Astrocyte (in vitro differentiated cells and primary cell): ENCODE results near the gene NRG2. TPM values are rescaled to one million over a fixed set of nuclear protein-coding genes. Genes with fewer than 3 reads are reported as not detected.

ENCODE experiments used
- DNase-seq: peaks from one replicate; pipeline ENCODE4 v3.0.0-alpha.2; 2010; ENCODE audit warnings: low read depth
- FAIRE-seq: peaks from 2 replicates; lab custom pipeline; 2011; peaks lifted over from hg19 to GRCh38; lab: Jason Lieb, UNC
- H2AFZ ChIP-seq: 2 replicates; pipeline ENCODE4 v1.6.0; 2012; ENCODE audit warnings: low read depth, low read length, inconsistent platforms
- H3K27ac ChIP-seq: 2 replicates; pipeline ENCODE4 v1.5.1; 2011; ENCODE audit warnings: low read depth, low read length, inconsistent platforms
- H3K27me3 ChIP-seq: 2 replicates; pipeline ENCODE4 v1.6.0; 2011; ENCODE audit warnings: low read length, inconsistent platforms; ENCODE audit not compliant: insufficient read depth
- H3K36me3 ChIP-seq: 2 replicates; pipeline ENCODE4 v1.5.1; 2011; ENCODE audit warnings: low read length, inconsistent platforms; ENCODE audit not compliant: insufficient read depth
- H3K4me1 ChIP-seq: 2 replicates; pipeline ENCODE4 v1.5.1; 2011; ENCODE audit warnings: low read length, inconsistent platforms; ENCODE audit not compliant: insufficient read depth
- H3K4me2 ChIP-seq: 2 replicates; pipeline ENCODE4 v1.6.0; 2012; ENCODE audit warnings: low read length, inconsistent platforms
- H3K4me3 ChIP-seq: 2 replicates; pipeline ENCODE4 v1.5.1; 2011; ENCODE audit warnings: low read depth, mild to moderate bottlenecking, low read length, inconsistent platforms; ENCODE audit not compliant: insufficient read depth
- H3K79me2 ChIP-seq: 2 replicates; pipeline ENCODE4 v1.6.0; 2012; ENCODE audit warnings: mild to moderate bottlenecking, low read length, inconsistent platforms; ENCODE audit not compliant: insufficient read depth
- H3K9ac ChIP-seq: 2 replicates; pipeline ENCODE4 v1.6.0; 2012; ENCODE audit warnings: mild to moderate bottlenecking, low read length, inconsistent platforms
- H3K9me3 ChIP-seq: 2 replicates; pipeline ENCODE4 v1.5.1; 2012; ENCODE audit warnings: low read depth, mild to moderate bottlenecking, low read length, inconsistent platforms; ENCODE audit not compliant: insufficient read depth
- H4K20me1 ChIP-seq: 2 replicates; pipeline ENCODE4 v1.6.0; 2012; ENCODE audit warnings: low read length, inconsistent platforms; ENCODE audit not compliant: insufficient read depth
- H3K27ac Mint-ChIP-seq: one replicate; pipeline ENCODE4 v1.8.0; 2021; ENCODE audit warnings: mild to moderate bottlenecking, mixed read lengths; ENCODE audit not compliant: unreplicated experiment
- H3K27me3 Mint-ChIP-seq: one replicate; pipeline ENCODE4 v1.8.0; 2021; ENCODE audit warnings: low read depth, mixed read lengths; ENCODE audit not compliant: unreplicated experiment
- H3K36me3 Mint-ChIP-seq: one replicate; pipeline ENCODE4 v1.8.0; 2021; ENCODE audit warnings: low read depth, mixed read lengths; ENCODE audit not compliant: unreplicated experiment
- H3K4me1 Mint-ChIP-seq: one replicate; pipeline ENCODE4 v1.8.0; 2021; ENCODE audit warnings: low read depth, mixed read lengths; ENCODE audit not compliant: unreplicated experiment
- H3K4me3 Mint-ChIP-seq: one replicate; pipeline ENCODE4 v1.8.0; 2021; ENCODE audit warnings: mild to moderate bottlenecking, moderate library complexity, mixed read lengths; ENCODE audit not compliant: unreplicated experiment
- H3K9me3 Mint-ChIP-seq: one replicate; pipeline ENCODE4 v1.8.0; 2021; ENCODE audit warnings: mild to moderate bottlenecking, mixed read lengths; ENCODE audit not compliant: unreplicated experiment
- CTCF ChIP-seq: IDR thresholded peaks from 2 replicates; pipeline ENCODE4 v1.5.1; 2011; ENCODE audit warnings: low read depth, mild to moderate bottlenecking, inconsistent platforms, low read length, moderate library complexity; ENCODE audit not compliant: insufficient read depth
- EZH2 ChIP-seq: IDR thresholded peaks from 2 replicates; pipeline ENCODE4 v1.6.1; 2012; ENCODE audit warnings: mild to moderate bottlenecking, low read length, inconsistent platforms; ENCODE audit not compliant: insufficient read depth
- total RNA-seq: library from RNA; stranded (reverse); gene quantifications from 2 replicates; pipeline ENCODE4 v1.2.1, GENCODE V29; 2021

The NRG2 gene
- total RNA-seq, 1 donor from 2014 or later: 0.54 TPM

GRCh38 chr5:140083650-140084049 lies 40.6 kb upstream of the NRG2 start:
- H4K20me1 ChIP-seq: no peaks in the 10 kb centered on the region
- no peak for TF ChIP-seq EZH2
- H3K27me3 ChIP-seq: peaks cover 43% of the 10 kb centered on the region
- FAIRE-seq (no peak), DNase-seq (no peak)
- Mint-ChIP-seq H3K4me1 (no peaks in the 10 kb centered on the region), H3K4me3 (no peak overlapping the region), H3K27ac (no peak overlapping the region), H3K36me3 (no peaks in the 10 kb centered on the region), H3K27me3 (peaks cover 30% of the 10 kb centered on the region), H3K9me3 (no peaks in the 10 kb centered on the region)
- no peaks in the 10 kb centered on the region for H3K9me3 ChIP-seq
- H3K27ac ChIP-seq: no peak overlapping the region
- no peak overlapping the region for H3K9ac ChIP-seq
- H3K4me3 ChIP-seq: no peak overlapping the region
- H3K36me3 ChIP-seq: no peaks in the 10 kb centered on the region
- no peaks in the 10 kb centered on the region for H3K79me2 ChIP-seq
- no peak overlapping the region for H2AFZ ChIP-seq
- H3K4me1 ChIP-seq: no peaks in the 10 kb centered on the region
- H3K4me2 ChIP-seq: no peak overlapping the region

- Mint-ChIP-seq H3K4me3 (no peak overlapping the region), H3K4me1 (no peaks in the 10 kb centered on the region), H3K9me3 (no peaks in the 10 kb centered on the region), H3K27ac (no peak overlapping the region), H3K36me3 (no peaks in the 10 kb centered on the region), H3K27me3 (peaks cover 30% of the 10 kb centered on the region)
- no peaks in the 10 kb centered on the region for H3K4me1 ChIP-seq
- no peak for FAIRE-seq
- H3K79me2 ChIP-seq: no peaks in the 10 kb centered on the region
- H3K36me3 ChIP-seq: no peaks in the 10 kb centered on the region
- no peaks in the 10 kb centered on the region for H4K20me1 ChIP-seq
- TF ChIP-seq EZH2 (no peak), CTCF (no peak)
- no peaks in the 10 kb centered on the region for H3K9me3 ChIP-seq
- no peak for DNase-seq
- no peak overlapping the region for H3K4me2 ChIP-seq
- no peak overlapping the region for H3K27ac ChIP-seq
- H3K4me3 ChIP-seq: no peak overlapping the region
- no peak overlapping the region for H3K9ac ChIP-seq
- H2AFZ ChIP-seq: no peak overlapping the region
- H3K27me3 ChIP-seq: peaks cover 43% of the 10 kb centered on the region
Measured at GRCh38 chr5:140083120-140083519, 40.0 kb upstream of the NRG2 start.

- Mint-ChIP-seq H3K4me1 (no peaks in the 10 kb centered on the region), H3K4me3 (no peak overlapping the region), H3K9me3 (no peaks in the 10 kb centered on the region), H3K27me3 (peaks cover 20% of the 10 kb centered on the region), H3K27ac (no peak overlapping the region), H3K36me3 (no peaks in the 10 kb centered on the region)
- Histone ChIP-seq H3K9me3 (no peaks in the 10 kb centered on the region), H3K4me2 (no peak overlapping the region), H3K27me3 (peaks cover 20% of the 10 kb centered on the region), H3K36me3 (no peaks in the 10 kb centered on the region), H3K4me1 (no peaks in the 10 kb centered on the region), H3K27ac (no peak overlapping the region), H2AFZ (no peak overlapping the region), H3K4me3 (no peak overlapping the region), H4K20me1 (no peaks in the 10 kb centered on the region), H3K9ac (no peak overlapping the region), H3K79me2 (no peaks in the 10 kb centered on the region)
- TF ChIP-seq EZH2 (no peak), CTCF (no peak)
- FAIRE-seq (no peak), DNase-seq (no peak)
Measured at GRCh38 chr5:140076788-140077187, 33.7 kb upstream of the NRG2 start.
